ENCODE results near the gene NRSN2.

The NRSN2 gene

GRCh38 chr20:346640-347316, at the start of gene NRSN2:
Gene NRSN2 (plus strand): TSS chr20:347111. CDS start chr20:349644, 2,533 bp downstream.
- DNase-seq: peak; percentile 64

GRCh38 chr20:297925-298775, 48.8 kb upstream of the NRSN2 start:
- peak; percentile 78 for DNase-seq

GRCh38 chr20:298776-299391, 48.0 kb upstream of the NRSN2 start:
- no peak for DNase-seq

- DNase-seq: no peak
These were observed 46.4 kb upstream of the NRSN2 start for GRCh38 chr20:300345-300990.

GRCh38 chr20:301886-302848, 44.7 kb upstream of the NRSN2 start:
- no peak for DNase-seq

- DNase-seq: no peak
These were observed 41.2 kb upstream of the NRSN2 start for GRCh38 chr20:305745-306144.

- DNase-seq: no peak
These were observed 38.4 kb upstream of the NRSN2 start for GRCh38 chr20:308427-309038.

- DNase-seq: no peak
These were observed 37.5 kb upstream of the NRSN2 start for GRCh38 chr20:309306-309840.

GRCh38 chr20:309841-310644, 36.9 kb upstream of the NRSN2 start:
- peak; percentile 91 for DNase-seq

- no peak for DNase-seq
These were observed 36.3 kb upstream of the NRSN2 start for GRCh38 chr20:310645-311044.

GRCh38 chr20:311609-312008, 35.3 kb upstream of the NRSN2 start:
- no peak for DNase-seq

- DNase-seq: no peak
These were observed 34.8 kb upstream of the NRSN2 start for GRCh38 chr20:312067-312466.

GRCh38 chr20:312866-313265, 34.0 kb upstream of the NRSN2 start:
- DNase-seq: no peak

GRCh38 chr20:313402-313801, 33.5 kb upstream of the NRSN2 start:
- DNase-seq: no peak

- DNase-seq: no peak
These were observed 33.0 kb upstream of the NRSN2 start for GRCh38 chr20:313948-314347.

GRCh38 chr20:316316-317068, 30.4 kb upstream of the NRSN2 start:
- no peak for DNase-seq

GRCh38 chr20:324177-325044, 22.5 kb upstream of the NRSN2 start:
- DNase-seq: peak; percentile 95

GRCh38 chr20:325045-325888, 21.6 kb upstream of the NRSN2 start, which contains the start of gene SOX12:
Gene SOX12 (plus strand): TSS chr20:325552. CDS start chr20:325925, 373 bp downstream.
- DNase-seq: peak; percentile 99

Measured in activated CD8-positive, alpha-beta memory T cell treated with anti-CD3 and anti-CD28 coated beads, Interleukin-2, amount 50 U/mL, for 48 hours (primary cell).